ENCODE data around the gene CROCC. TPM values are rescaled to one million over a fixed set of nuclear protein-coding genes. Genes with fewer than 3 reads are reported as not detected.

Gene CROCC
- total RNA-seq, 1 donor from 2014 or later, result 27.0 TPM

DNA sequence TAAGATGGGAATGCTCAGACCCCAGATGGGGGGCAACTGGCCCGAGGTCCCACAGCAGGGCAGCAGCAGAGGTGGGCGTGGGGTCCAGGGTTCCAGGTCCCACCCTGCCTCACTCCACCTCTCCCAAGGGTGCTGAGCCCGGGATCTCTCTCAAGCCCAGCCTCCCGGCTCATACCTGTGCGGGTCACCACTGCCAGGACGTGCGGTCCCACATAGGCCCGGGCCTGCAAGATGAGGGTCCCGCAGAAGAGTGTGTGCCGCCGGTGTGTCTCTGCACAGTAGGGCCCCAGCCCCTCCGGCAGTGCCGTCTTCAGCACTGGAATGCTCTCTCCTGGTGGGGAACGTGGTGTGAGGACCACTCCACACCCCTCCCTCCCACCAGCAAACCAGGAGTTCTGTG is 75.1 kb downstream of the CROCC start:
- TF ChIP-seq, protein P1, sequence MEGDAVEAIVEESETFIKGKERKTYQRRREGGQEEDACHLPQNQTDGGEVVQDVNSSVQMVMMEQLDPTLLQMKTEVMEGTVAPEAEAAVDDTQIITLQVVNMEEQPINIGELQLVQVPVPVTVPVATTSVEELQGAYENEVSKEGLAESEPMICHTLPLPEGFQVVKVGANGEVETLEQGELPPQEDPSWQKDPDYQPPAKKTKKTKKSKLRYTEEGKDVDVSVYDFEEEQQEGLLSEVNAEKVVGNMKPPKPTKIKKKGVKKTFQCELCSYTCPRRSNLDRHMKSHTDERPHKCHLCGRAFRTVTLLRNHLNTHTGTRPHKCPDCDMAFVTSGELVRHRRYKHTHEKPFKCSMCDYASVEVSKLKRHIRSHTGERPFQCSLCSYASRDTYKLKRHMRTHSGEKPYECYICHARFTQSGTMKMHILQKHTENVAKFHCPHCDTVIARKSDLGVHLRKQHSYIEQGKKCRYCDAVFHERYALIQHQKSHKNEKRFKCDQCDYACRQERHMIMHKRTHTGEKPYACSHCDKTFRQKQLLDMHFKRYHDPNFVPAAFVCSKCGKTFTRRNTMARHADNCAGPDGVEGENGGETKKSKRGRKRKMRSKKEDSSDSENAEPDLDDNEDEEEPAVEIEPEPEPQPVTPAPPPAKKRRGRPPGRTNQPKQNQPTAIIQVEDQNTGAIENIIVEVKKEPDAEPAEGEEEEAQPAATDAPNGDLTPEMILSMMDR (IDR thresholded peaks at IDR 0.05), result no peak
- peaks cover 45 to 66% of the 10 kb centered on the region in 2 donors for H3K36me3 ChIP-seq
- H3K9me3 ChIP-seq, result no peaks in the 10 kb centered on the region
- H3K27ac ChIP-seq, result no peak overlapping the region
- intact Hi-C loops (cut with DNase I), result no loop called here
- H3K4me3 ChIP-seq, result no peak overlapping the region
- DNase-seq (ENCODE audit: low spot score in 2 of 2), result no peak
- H3K27me3 ChIP-seq, result no peaks in the 10 kb centered on the region
- no peaks in the 10 kb centered on the region for H3K4me1 ChIP-seq

DNA sequence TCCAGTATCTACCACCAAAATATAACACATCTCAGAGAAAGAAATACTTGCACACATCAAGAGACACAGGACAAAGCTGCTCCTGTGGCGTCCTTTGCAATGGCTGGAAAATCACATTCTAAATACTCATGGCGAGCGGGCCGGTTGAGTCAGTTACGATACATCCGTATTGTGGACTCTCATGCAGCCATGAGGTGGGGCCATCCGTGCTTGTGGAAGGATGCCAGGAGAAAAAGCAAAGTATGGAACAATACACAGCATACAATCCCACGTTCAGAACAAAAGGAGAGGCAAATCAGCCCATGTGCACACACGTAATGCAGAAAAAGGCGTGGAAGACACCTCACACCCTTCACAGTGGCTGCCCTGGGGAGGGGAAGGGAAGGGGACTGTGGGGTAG is 76.9 kb downstream of the CROCC start:
- Histone ChIP-seq H3K9me3 (no peaks in the 10 kb centered on the region), H3K4me1 (no peaks in the 10 kb centered on the region), H3K27me3 (no peaks in the 10 kb centered on the region), H3K4me3 (no peak overlapping the region), H3K27ac (no peak overlapping the region), H3K36me3 (peaks cover 60 to 68% of the 10 kb centered on the region in 2 donors)
- no peak for DNase-seq (ENCODE audit: low spot score in 2 of 2)
- TF ChIP-seq, protein P1 (IDR thresholded peaks at IDR 0.05), result no peak
- intact Hi-C loops (cut with DNase I), result no loop called here

DNA sequence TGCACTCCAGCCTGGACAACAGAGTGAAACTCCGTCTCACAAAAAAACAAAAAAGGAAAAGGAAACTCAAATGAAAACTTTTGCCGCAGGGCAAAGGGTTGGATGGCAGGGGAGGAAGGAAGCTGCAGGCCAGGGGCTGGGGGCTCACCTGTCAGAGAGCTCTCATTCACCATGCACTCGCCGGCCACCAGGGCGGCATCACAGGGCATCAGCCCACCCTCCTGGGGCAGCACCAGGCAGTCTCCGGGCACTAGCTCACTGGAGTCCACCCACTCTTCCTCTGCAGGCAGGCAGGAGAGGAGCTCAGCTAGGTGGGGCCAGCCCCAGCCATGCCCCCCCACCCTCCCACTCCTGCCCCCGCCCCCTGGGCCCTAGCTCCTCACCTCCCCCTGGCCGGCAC is 78.1 kb downstream of the CROCC start:
- intact Hi-C loops (cut with DNase I), result no loop called here
- TF ChIP-seq, protein P1 (IDR thresholded peaks at IDR 0.05), result no peak

DNA sequence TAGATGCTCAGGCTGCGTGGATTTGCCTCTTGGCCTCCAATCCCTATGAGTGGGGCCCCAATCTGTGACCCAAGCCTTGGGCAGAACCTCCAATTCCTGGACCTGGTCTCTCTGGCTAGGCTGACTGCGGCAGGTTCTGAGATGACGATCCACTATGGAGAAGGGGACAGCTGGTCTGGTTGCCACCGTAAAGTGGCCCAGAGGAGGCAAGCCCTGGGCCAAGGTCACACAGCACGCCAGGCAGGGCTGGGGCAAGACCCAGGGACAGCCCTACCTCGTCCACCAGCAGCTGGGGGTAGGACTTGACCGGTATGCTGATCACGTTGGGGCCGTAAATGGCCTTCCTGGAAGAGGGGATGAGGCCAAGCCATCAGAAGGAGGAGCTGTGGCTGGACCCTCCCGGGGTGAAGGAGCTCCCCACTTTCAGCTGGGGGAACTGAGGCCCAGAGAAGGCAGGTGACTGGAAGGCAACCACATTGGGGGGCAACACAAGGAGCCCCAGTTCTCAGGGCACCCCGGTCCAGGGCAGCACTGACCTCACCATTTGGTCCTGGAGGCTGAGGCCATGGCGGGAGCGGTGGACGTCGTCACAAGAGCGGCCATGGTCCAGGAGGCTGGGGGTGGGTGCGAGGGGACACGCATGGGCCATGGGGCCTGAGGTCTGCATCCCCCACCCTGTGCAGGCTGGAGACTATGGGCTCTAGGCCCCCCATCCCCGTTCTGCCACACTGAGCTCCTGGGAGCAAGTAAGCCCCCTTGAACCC is 80.2 kb downstream of the CROCC start:
- TF ChIP-seq, protein P1 (IDR thresholded peaks at IDR 0.05), result no peak
- no peak overlapping the region for H3K27ac ChIP-seq
- DNase-seq (ENCODE audit: low spot score in 2 of 2), result no peak
- H3K36me3 ChIP-seq, result peaks cover 58 to 74% of the 10 kb centered on the region in 2 donors
- no peak overlapping the region for H3K4me3 ChIP-seq
- no peaks in the 10 kb centered on the region for H3K27me3 ChIP-seq
- H3K4me1 ChIP-seq, result no peaks in the 10 kb centered on the region
- no peaks in the 10 kb centered on the region for H3K9me3 ChIP-seq
- intact Hi-C loops (cut with DNase I), result no loop called here

More for the DNA sequence above, 78.1 kb downstream of the CROCC start:
- Histone ChIP-seq H3K4me1 (no peaks in the 10 kb centered on the region), H3K27me3 (no peaks in the 10 kb centered on the region), H3K9me3 (no peaks in the 10 kb centered on the region), H3K36me3 (peaks cover 67 to 81% of the 10 kb centered on the region in 2 donors), H3K4me3 (no peak overlapping the region), H3K27ac (no peak overlapping the region)
- no peak for DNase-seq (ENCODE audit: low spot score in 2 of 2)

DNA sequence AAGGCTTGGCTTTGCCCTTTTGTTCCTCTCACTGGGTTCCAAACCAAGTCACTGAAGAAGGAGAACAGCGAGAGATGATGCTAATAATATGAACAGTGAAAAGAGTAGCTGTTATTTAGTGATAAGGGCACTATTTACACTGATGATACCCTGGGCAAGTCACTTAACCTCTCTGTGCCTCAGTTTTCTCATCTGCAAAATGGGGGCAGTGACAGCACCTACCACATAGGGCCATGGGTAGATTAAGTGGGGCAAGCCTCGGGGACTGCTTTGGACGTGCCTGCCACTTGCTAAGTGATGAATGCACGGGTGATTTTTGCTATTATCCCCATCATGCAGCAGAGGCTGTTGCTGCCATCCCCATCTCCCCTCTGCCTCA is 80.8 kb downstream of the CROCC start:
- H3K4me3 ChIP-seq, result no peak overlapping the region
- DNase-seq (ENCODE audit: low spot score in 2 of 2), result no peak
- H3K4me1 ChIP-seq, result no peaks in the 10 kb centered on the region
- TF ChIP-seq, protein P1 (IDR thresholded peaks at IDR 0.05), result no peak
- H3K36me3 ChIP-seq, result peaks cover 55 to 69% of the 10 kb centered on the region in 2 donors
- H3K27ac ChIP-seq, result no peak overlapping the region
- no peaks in the 10 kb centered on the region for H3K9me3 ChIP-seq
- intact Hi-C loops (cut with DNase I), result no loop called here
- H3K27me3 ChIP-seq, result no peaks in the 10 kb centered on the region
